WTC11 (cell line): Measurements from ENCODE around the gene LVRN. TPM values are rescaled to one million over a fixed set of nuclear protein-coding genes. Genes with fewer than 3 reads are reported as not detected.

Source experiments
- ATAC-seq: fragments of 200-7000 bp; cut with Tn5 transposase; 2 replicates; pipeline ENCODE4 v1.10.0; 2021; ENCODE audit warnings: mild to moderate bottlenecking, moderate library complexity
- CTCF ChIA-PET: fragments of 300-600 bp; sonication (Branson Sonifier 250); formaldehyde crosslinking; loops from one replicate; lab custom pipeline; 2021; ENCODE audit warnings: antibody characterized with exemption; lab: Charles Lee
- POLR2A ChIA-PET: fragments of 350-600 bp; sonication (Branson Sonifier 250); formaldehyde crosslinking; loops from one replicate; lab custom pipeline; 2021; ENCODE audit warnings: antibody characterized with exemption; lab: Charles Lee
- DNase-seq: peaks from one replicate; pipeline ENCODE4 v3.0.0; 2021; ENCODE audit warnings: low spot score
- H3K27ac Mint-ChIP-seq: 2 replicates; pipeline ENCODE4 v1.8.0; 2021; ENCODE audit warnings: mixed read lengths
- H3K27me3 Mint-ChIP-seq: 2 replicates; pipeline ENCODE4 v1.8.0; 2021; ENCODE audit warnings: low read depth, mild to moderate bottlenecking, moderate library complexity, mixed read lengths
- H3K36me3 Mint-ChIP-seq: 2 replicates; pipeline ENCODE4 v1.8.0; 2021; ENCODE audit warnings: mixed read lengths
- H3K4me1 Mint-ChIP-seq: 2 replicates; pipeline ENCODE4 v1.8.0; 2022; ENCODE audit warnings: mixed read lengths
- H3K4me3 Mint-ChIP-seq: 2 replicates; pipeline ENCODE4 v1.8.0; 2021; ENCODE audit warnings: mild to moderate bottlenecking, moderate library complexity, mixed read lengths
- H3K9me3 Mint-ChIP-seq: 2 replicates; pipeline ENCODE4 v1.8.0; 2021; ENCODE audit warnings: mixed read lengths
- ETV6 ChIP-seq: sonication (generic); formaldehyde crosslinking; IDR thresholded peaks from 2 replicates; pipeline ENCODE4 v1.8.1; 2022; ENCODE audit warnings: mild to moderate bottlenecking, missing genetic modification reagents
- FOXP4 ChIP-seq: sonication (generic); formaldehyde crosslinking; IDR thresholded peaks from 2 replicates; pipeline ENCODE4 v1.8.0; 2022; ENCODE audit warnings: mild to moderate bottlenecking, missing genetic modification reagents
- IRF1 ChIP-seq: sonication (generic); formaldehyde crosslinking; IDR thresholded peaks from 2 replicates; pipeline ENCODE4 v1.8.0; 2023; ENCODE audit warnings: missing genetic modification reagents
- MXD4 ChIP-seq: fragments of 250-450 bp; sonication (Bioruptor Pico); IDR thresholded peaks from 2 replicates; pipeline ENCODE4 v1.8.0; 2021; ENCODE audit warnings: mild to moderate bottlenecking, moderate library complexity, borderline replicate concordance
- NFE2L1 ChIP-seq: sonication (generic); formaldehyde crosslinking; IDR thresholded peaks from 2 replicates; pipeline ENCODE4 v1.8.1; 2023; ENCODE audit warnings: missing genetic modification reagents
- PRRX2 ChIP-seq: fragments of 250-450 bp; sonication (Bioruptor Pico); IDR thresholded peaks from 2 replicates; pipeline ENCODE4 v1.8.0; 2021; ENCODE audit warnings: mild to moderate bottlenecking
- STAT6 ChIP-seq: sonication (generic); formaldehyde crosslinking; conservative IDR thresholded peaks from 2 replicates; pipeline ENCODE4 v1.8.1; 2023; ENCODE audit warnings: mild to moderate bottlenecking, low read depth, missing genetic modification reagents, moderate library complexity
- TEAD1 ChIP-seq: sonication (generic); formaldehyde crosslinking; IDR thresholded peaks from 2 replicates; pipeline ENCODE4 v1.8.0; 2022; ENCODE audit warnings: mild to moderate bottlenecking, missing genetic modification reagents
- USF1 ChIP-seq: sonication (generic); formaldehyde crosslinking; IDR thresholded peaks from 2 replicates; pipeline ENCODE4 v1.8.0; 2022; ENCODE audit warnings: mild to moderate bottlenecking, missing genetic modification reagents
- ZMAT4 ChIP-seq: fragments of 250-450 bp; sonication (Bioruptor Pico); IDR thresholded peaks from 2 replicates; pipeline ENCODE4 v1.9.0; 2021; ENCODE audit warnings: mild to moderate bottlenecking
- ZNF232 ChIP-seq: sonication (generic); formaldehyde crosslinking; IDR thresholded peaks from 2 replicates; pipeline ENCODE4 v1.8.0; 2022; ENCODE audit warnings: mild to moderate bottlenecking, missing genetic modification reagents
- ZNF423 ChIP-seq: fragments of 250-450 bp; sonication (Bioruptor Pico); IDR thresholded peaks from 2 replicates; pipeline ENCODE4 v2.1.2; 2022; ENCODE audit warnings: mild to moderate bottlenecking, moderate library complexity
- ZNF671 ChIP-seq: fragments of 250-450 bp; sonication (Bioruptor Pico); IDR thresholded peaks from 2 replicates; pipeline ENCODE4 v1.8.0; 2021; ENCODE audit warnings: mild to moderate bottlenecking
- total RNA-seq: library from RNA; stranded (reverse); gene quantifications from 3 replicates; pipeline ENCODE4 v1.2.3, GENCODE V29; 2021
- TF ChIP-seq, protein P1 (sequence below): sonication (generic); formaldehyde crosslinking; conservative IDR thresholded peaks from 2 replicates; pipeline ENCODE4 v1.8.1; 2022; ENCODE audit warnings: mild to moderate bottlenecking, missing genetic modification reagents
- TF ChIP-seq, protein P2 (sequence below): sonication (generic); formaldehyde crosslinking; IDR thresholded peaks from 2 replicates; pipeline ENCODE4 v1.8.1; 2023; ENCODE audit warnings: mild to moderate bottlenecking, missing genetic modification reagents, moderate library complexity

The LVRN gene
- total RNA-seq, 1 experiment from 2014 or later: 0.13 TPM

GRCh38 chr5:115983519-115983918, 21.2 kb downstream of the LVRN start (continued):
- TF ChIP-seq, protein P1, sequence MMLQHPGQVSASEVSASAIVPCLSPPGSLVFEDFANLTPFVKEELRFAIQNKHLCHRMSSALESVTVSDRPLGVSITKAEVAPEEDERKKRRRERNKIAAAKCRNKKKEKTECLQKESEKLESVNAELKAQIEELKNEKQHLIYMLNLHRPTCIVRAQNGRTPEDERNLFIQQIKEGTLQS: no peak
- TF ChIP-seq MXD4 (CRISPR knock-in tag) (no peak), ETV6 (CRISPR knock-in tag) (no peak), PRRX2 (CRISPR knock-in tag) (no peak)

GRCh38 chr5:115985802-115986757, 23.8 kb downstream of the LVRN start:
- ATAC-seq (no peak), DNase-seq (no peak)
- H3K4me1 Mint-ChIP-seq: no peaks in the 10 kb centered on the region
- CTCF ChIA-PET: interaction anchor here (1.8 kb wide), 1 partner anchor 24 kb away, joined by 5 read pairs; the partner anchor contains the start of gene LVRN
- H3K36me3 Mint-ChIP-seq: no peaks in the 10 kb centered on the region
- H3K9me3 Mint-ChIP-seq: no peaks in the 10 kb centered on the region
- no peak overlapping the region for H3K4me3 Mint-ChIP-seq
- TF ChIP-seq, protein P2, sequence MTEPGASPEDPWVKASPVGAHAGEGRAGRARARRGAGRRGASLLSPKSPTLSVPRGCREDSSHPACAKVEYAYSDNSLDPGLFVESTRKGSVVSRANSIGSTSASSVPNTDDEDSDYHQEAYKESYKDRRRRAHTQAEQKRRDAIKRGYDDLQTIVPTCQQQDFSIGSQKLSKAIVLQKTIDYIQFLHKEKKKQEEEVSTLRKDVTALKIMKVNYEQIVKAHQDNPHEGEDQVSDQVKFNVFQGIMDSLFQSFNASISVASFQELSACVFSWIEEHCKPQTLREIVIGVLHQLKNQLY (CRISPR knock-in tag): no peak
- TF ChIP-seq USF1 (CRISPR knock-in tag) (no peak), ZNF671 (no peak), ZNF232 (CRISPR knock-in tag) (no peak), ZMAT4 (CRISPR knock-in tag) (no peak), IRF1 (no peak), ZNF423 (CRISPR knock-in tag) (no peak), STAT6 (CRISPR knock-in tag) (no peak), FOXP4 (CRISPR knock-in tag) (no peak), NFE2L1 (CRISPR knock-in tag) (no peak), TEAD1 (CRISPR knock-in tag) (no peak)
- TF ChIP-seq, all 79 proteins: peak for 0
- no peak overlapping the region for H3K27ac Mint-ChIP-seq
- POLR2A ChIA-PET: no interaction called here
- H3K27me3 Mint-ChIP-seq: no peaks in the 10 kb centered on the region
